Mesodermal cell (in vitro differentiated cells): Measurements from ENCODE around the gene DPF3.

ENCODE experiments used
- H3K27ac ChIP-seq: 2 replicates; pipeline ENCODE4 v1.7.0; 2013; ENCODE audit warnings: mild to moderate bottlenecking, low read depth, low read length, moderate library complexity; ENCODE audit not compliant: severe bottlenecking
- H3K36me3 ChIP-seq: 2 replicates; pipeline ENCODE4 v1.7.1; 2013; ENCODE audit warnings: mild to moderate bottlenecking, low read length, moderate library complexity; ENCODE audit not compliant: control insufficient read depth, insufficient read depth
- H3K4me1 ChIP-seq: one replicate; pipeline ENCODE4 v1.7.1; 2013; ENCODE audit warnings: mild to moderate bottlenecking, low read length; ENCODE audit not compliant: insufficient read depth, control insufficient read depth, poor library complexity, severe bottlenecking
- H3K4me3 ChIP-seq: 2 replicates; pipeline ENCODE4 v1.7.0; 2013; ENCODE audit warnings: low read length, control low read depth, mild to moderate bottlenecking; ENCODE audit not compliant: insufficient read depth, poor library complexity, severe bottlenecking; ENCODE audit errors: extremely low read depth
- H3K9me3 ChIP-seq: 2 replicates; pipeline ENCODE4 v1.7.1; 2013; ENCODE audit warnings: mild to moderate bottlenecking, low read length, moderate library complexity; ENCODE audit not compliant: control insufficient read depth
- WGBS, 2 experiments: methylation state at CpG; one replicate each; pipeline ENCODE4 v1.1.5; 2013; ENCODE audit warnings: missing lambda C conversion rate in 2 of 2; ENCODE audit not compliant: insufficient coverage in 2 of 2; 5-methylcytosine and 5-hydroxymethylcytosine counted together

Gene DPF3

DNA sequence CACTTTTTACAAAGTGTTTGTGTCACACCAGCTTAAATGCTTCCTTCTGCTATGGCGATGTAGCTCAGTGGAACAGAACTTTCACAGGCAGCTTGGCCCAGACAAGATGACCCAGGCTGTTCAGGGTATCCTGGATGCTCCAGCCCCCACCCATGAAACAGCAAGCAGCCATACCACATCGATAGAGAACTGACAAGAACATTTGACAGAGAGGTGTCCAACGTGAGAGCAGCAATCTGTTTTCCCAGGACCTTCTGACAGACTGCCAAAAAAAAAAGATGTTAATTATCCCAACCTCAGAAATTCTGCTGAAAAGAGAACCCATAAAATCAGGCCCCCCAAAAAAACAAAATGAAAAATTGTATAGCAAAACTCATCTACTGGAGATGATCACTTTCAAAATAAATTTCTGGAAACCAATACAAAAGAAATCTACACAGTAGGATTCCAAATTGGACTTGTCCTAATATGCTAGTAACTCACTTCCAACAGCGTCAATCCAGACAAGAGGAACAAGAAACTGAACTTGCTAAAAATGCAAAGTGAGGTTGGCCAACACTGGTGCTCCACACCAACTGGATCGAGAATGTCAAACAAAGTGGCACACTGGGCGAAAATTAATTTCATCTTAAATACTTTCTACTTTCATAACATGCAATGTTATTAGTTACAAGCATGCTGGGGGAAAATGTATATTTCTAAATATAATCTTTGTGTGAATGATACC, 118.8 kb downstream of the DPF3 start:
- Histone ChIP-seq H3K4me1 (no peaks in the 10 kb centered on the region), H3K9me3 (peaks cover 5% of the 10 kb centered on the region), H3K27ac (no peak overlapping the region), H3K36me3 (no peaks in the 10 kb centered on the region), H3K4me3 (no peak overlapping the region)
- WGBS, 2 experiments, result 100% methylated on average over 2 to 3 of the region's 6 CpGs

DNA sequence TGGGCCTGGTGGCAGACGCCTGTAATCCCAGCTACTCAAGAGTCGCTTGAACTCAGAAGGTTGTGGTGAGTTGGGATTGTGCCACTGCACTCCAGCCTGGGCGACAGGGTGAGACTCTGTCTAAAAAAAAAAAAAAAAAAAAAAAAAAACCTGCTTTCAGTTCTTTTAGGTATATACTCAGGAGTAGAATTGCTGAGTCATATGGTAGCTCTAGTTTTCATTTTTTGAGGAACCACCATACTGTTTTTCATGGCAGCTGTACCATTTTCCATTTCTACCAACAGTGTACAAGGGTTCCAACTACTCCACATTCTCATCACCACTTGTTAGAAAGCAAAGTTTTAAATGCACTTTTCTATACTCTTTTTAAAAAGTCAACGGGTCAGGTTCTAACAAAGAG, 119.8 kb downstream of the DPF3 start:
- H3K4me1 ChIP-seq, result no peaks in the 10 kb centered on the region
- peaks cover 5% of the 10 kb centered on the region for H3K9me3 ChIP-seq
- no peak overlapping the region for H3K4me3 ChIP-seq
- 81% methylated on average over 3 of the region's 4 CpGs; no CpG with 5 or more reads in 1 of the 2 experiments for WGBS, 2 experiments
- H3K36me3 ChIP-seq, result no peaks in the 10 kb centered on the region
- H3K27ac ChIP-seq, result no peak overlapping the region

DNA sequence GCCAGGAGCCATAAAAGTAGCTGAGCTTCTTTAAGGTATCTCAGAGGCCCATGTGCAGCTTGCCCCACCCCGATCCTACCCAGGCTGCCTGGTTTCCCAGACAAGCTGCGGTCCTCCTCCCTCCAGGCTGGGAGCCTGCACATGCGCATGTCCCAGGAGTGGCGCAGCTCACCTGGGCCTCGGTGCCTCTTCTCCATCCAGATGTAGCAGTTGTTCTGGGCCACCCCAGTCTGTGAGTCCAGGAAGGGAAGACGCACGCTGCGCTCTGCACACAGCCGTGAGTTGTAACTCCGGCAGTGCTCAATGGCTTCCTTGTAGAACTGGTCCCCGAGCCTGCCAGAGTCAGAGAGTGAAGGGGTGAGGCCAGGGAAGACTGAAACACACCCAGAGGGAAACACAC, 122.3 kb downstream of the DPF3 start:
- H3K27ac ChIP-seq, result no peak overlapping the region
- WGBS, 2 experiments, result 96 to 97% methylated on average over 9 to 11 of the region's 11 CpGs
- no peak overlapping the region for H3K4me3 ChIP-seq
- H3K9me3 ChIP-seq, result peaks cover 4% of the 10 kb centered on the region
- no peaks in the 10 kb centered on the region for H3K4me1 ChIP-seq
- H3K36me3 ChIP-seq, result no peaks in the 10 kb centered on the region

DNA sequence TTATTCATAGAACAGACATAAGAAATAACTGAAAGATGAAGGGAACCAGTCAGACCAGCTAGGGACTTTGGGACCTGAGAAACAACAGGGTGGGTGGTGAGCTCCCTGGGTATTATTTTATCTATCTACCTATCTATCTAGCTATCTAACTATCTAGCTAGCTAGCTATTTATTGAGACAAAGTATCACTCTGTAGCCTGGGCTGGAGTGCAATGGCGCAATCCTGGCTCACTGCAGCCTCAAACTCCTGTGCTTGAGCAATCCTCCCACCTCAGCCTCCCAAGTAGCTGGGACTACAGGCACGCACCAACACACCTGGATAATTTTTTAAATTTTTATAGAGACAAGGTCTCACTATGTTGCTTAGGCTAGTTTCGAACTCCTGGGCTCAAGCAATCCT, 127.6 kb downstream of the DPF3 start:
- Histone ChIP-seq H3K36me3 (no peaks in the 10 kb centered on the region), H3K9me3 (peaks cover 4% of the 10 kb centered on the region), H3K27ac (no peak overlapping the region), H3K4me3 (no peak overlapping the region), H3K4me1 (no peaks in the 10 kb centered on the region)
- WGBS, 2 experiments, result 80 to 93% methylated on average over 2 to 3 of the region's 3 CpGs

DNA sequence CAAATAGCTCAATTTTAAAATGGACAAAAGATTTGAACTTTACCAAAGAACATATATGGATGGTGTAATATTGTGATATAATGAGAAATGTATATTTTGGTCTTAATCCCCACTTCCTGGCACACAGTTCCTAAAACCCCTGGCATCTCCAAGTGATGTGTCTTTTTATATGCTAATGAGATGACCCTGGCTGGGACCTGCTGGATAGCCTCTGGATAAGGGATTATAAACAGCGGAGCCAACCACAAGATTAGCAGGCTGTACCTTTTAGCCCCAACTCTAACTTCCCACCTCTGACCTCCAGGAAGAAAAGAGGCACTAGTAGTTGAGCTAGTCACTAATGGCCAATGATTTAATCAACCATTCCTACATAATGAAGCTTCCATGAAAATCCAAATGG, 130.0 kb downstream of the DPF3 start:
- H3K4me3 ChIP-seq, result no peak overlapping the region
- 60% methylated on average over 1 of the region's 1 CpG; no CpG with 5 or more reads in 1 of the 2 experiments for WGBS, 2 experiments
- H3K4me1 ChIP-seq, result no peaks in the 10 kb centered on the region
- no peaks in the 10 kb centered on the region for H3K36me3 ChIP-seq
- H3K27ac ChIP-seq, result no peak overlapping the region
- peaks cover 12% of the 10 kb centered on the region for H3K9me3 ChIP-seq

DNA sequence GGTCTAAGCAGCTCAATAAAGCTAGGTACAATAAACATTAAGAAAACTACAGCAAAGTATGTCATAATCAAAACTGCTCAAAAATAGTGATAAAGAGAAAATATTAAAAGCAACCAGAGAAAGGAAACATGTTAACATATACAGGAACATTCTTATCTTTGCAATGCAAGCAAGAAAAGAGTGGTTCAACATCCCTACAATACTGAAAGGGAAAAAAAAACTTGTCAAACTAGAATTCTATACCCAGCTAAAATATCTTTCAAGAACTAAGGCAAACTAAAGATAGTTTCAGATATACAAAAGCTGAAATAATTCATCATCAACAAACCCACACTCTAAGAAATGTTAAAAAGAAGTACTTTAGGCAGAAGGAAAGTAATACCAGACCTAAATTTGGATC, 134.2 kb downstream of the DPF3 start:
- Histone ChIP-seq H3K27ac (no peak overlapping the region), H3K4me3 (no peak overlapping the region), H3K9me3 (peaks cover 8% of the 10 kb centered on the region), H3K4me1 (no peaks in the 10 kb centered on the region), H3K36me3 (no peaks in the 10 kb centered on the region)

DNA sequence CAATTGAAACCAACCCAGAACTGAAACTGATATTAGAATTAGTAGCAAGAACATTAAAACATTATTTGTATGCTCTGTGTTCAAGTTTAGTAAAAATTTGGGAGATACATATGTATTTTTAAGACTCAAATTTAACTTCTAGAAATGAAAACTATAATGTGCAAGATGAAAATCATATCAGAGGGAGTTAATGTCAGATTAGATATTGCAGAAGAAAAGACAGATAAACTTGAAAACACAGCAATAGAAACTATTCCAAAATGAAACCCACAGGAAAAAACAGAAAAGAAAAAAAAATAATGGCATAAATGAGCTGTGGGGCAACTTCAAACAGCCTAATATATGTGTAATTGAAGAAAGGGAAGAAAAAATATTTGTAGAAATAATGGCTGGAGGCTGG, 134.9 kb downstream of the DPF3 start:
- H3K9me3 ChIP-seq, result peaks cover 8% of the 10 kb centered on the region
- no peaks in the 10 kb centered on the region for H3K36me3 ChIP-seq
- H3K4me1 ChIP-seq, result no peaks in the 10 kb centered on the region
- H3K4me3 ChIP-seq, result no peak overlapping the region
- no peak overlapping the region for H3K27ac ChIP-seq

DNA sequence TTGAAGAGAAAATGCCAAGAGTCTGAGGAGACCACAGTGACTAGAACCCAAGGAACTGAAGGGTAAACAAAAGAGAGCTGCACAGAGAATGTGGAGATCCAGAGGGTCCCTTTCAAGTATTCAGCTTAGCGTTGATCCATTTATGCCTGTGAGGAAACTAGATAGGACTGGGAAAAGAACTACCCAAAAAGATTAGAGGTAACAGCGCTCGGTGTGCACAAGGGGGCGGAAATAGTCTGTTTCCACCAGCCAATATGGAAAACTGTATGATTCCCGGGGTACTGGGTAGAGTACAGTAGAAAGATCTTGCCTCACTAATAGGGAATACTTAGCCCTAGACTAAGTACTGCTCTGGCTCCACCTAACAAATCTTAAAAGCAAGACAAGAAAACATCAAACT, 135.5 kb downstream of the DPF3 start:
- peaks cover 8% of the 10 kb centered on the region for H3K9me3 ChIP-seq
- H3K4me3 ChIP-seq, result no peak overlapping the region
- no peaks in the 10 kb centered on the region for H3K36me3 ChIP-seq
- 89 to 94% methylated on average over 4 to 5 of the region's 5 CpGs for WGBS, 2 experiments
- no peak overlapping the region for H3K27ac ChIP-seq
- H3K4me1 ChIP-seq, result no peaks in the 10 kb centered on the region

DNA sequence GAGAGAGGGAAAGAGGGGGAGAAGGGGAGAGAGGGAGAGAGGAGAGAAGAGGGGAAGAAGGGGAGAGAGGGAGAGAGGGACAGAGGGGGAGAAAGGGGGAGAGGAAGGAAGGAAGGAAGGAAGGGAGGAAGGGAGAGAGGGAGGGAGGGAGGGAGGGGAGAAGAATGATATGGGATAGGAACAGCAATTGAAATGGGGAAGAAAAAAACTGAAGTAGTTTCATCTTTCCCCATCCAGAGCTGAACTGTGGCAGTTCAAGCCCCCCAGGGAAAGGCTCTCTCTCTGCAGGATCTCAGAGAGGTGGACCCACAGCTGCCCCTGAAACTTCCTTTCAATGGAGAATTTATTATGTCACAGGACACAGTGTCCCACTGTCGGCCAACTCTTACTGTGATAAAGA, 136.9 kb downstream of the DPF3 start:
- H3K4me1 ChIP-seq, result no peaks in the 10 kb centered on the region
- no peak overlapping the region for H3K4me3 ChIP-seq
- H3K27ac ChIP-seq, result no peak overlapping the region
- 89 to 100% methylated on average over 1 of the region's 1 CpG for WGBS, 2 experiments
- H3K9me3 ChIP-seq, result peaks cover 8% of the 10 kb centered on the region
- no peaks in the 10 kb centered on the region for H3K36me3 ChIP-seq

DNA sequence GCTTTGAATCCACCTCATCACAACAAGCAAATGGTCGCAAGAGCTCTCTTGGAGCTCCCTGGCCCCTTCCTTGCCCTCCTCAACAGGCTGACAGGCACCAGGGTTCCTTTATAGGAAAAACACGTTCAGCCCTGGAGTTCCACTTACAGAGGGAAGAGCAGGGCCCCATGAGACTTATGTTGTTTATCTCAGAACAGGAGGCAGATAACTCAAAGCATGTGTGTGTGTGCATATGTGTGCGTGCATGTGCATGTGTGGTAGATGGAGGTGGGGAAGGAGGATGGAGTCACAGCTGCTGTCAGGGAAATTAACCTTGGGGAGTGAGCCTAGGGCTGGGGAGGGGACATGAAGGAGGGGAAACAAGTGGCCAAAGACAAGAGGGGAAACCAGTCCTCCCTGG, 138.1 kb downstream of the DPF3 start:
- no peak overlapping the region for H3K27ac ChIP-seq
- 87 to 95% methylated on average over 2 to 3 of the region's 3 CpGs for WGBS, 2 experiments
- peaks cover 8% of the 10 kb centered on the region for H3K9me3 ChIP-seq
- H3K36me3 ChIP-seq, result no peaks in the 10 kb centered on the region
- no peak overlapping the region for H3K4me3 ChIP-seq
- H3K4me1 ChIP-seq, result no peaks in the 10 kb centered on the region

GRCh38 chr14:72754949-72755348, 139.0 kb downstream of the DPF3 start:
- no peak overlapping the region for H3K27ac ChIP-seq
- WGBS, 2 experiments, result 90 to 96% methylated on average over 2 to 4 of the region's 4 CpGs
- no peaks in the 10 kb centered on the region for H3K4me1 ChIP-seq
- no peak overlapping the region for H3K4me3 ChIP-seq
- H3K36me3 ChIP-seq, result no peaks in the 10 kb centered on the region
- H3K9me3 ChIP-seq, result peaks cover 8% of the 10 kb centered on the region
